OCI-LY1 (cell line): Measurements from ENCODE around the gene TBCD.

ENCODE experiments used
- EZH2 ChIP-seq: fragments of 200-600 bp; sonication (generic), shearing (Covaris generic); IDR thresholded peaks from 2 replicates; pipeline ENCODE4 v1.8.0; 2017; ENCODE audit warnings: borderline replicate concordance, mixed run types, mild to moderate bottlenecking, antibody characterized with exemption, low read length, moderate library complexity, mixed read lengths
- TF ChIP-seq, protein P1 (sequence below): fragments of 200-600 bp; sonication (generic), shearing (Covaris generic); IDR thresholded peaks from 2 replicates; pipeline ENCODE4 v1.5.1; 2017; ENCODE audit warnings: mild to moderate bottlenecking, antibody characterized with exemption, low read length, moderate library complexity, mixed read lengths

DNA sequence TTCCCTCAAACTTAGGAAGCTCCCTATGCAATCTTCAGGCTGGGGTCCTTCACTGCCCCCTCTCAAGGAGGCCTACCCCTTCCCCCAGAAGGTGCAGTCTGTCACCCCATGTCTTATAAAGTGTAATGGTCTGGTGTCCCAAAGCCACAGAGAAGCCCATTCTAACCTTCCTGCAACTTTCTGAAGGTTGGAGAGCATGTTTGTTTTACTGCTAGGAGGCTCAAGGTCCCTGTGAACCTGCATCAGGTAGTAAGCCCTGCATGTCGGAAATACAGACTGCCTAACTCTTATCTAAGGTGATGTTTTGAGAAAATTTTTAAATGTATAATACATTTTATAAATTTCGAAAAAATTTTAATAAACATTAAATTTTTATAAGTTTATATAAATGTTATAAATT is 69.7 kb downstream of the TBCD start:
- no peak for TF ChIP-seq EZH2
- TF ChIP-seq, protein P1, sequence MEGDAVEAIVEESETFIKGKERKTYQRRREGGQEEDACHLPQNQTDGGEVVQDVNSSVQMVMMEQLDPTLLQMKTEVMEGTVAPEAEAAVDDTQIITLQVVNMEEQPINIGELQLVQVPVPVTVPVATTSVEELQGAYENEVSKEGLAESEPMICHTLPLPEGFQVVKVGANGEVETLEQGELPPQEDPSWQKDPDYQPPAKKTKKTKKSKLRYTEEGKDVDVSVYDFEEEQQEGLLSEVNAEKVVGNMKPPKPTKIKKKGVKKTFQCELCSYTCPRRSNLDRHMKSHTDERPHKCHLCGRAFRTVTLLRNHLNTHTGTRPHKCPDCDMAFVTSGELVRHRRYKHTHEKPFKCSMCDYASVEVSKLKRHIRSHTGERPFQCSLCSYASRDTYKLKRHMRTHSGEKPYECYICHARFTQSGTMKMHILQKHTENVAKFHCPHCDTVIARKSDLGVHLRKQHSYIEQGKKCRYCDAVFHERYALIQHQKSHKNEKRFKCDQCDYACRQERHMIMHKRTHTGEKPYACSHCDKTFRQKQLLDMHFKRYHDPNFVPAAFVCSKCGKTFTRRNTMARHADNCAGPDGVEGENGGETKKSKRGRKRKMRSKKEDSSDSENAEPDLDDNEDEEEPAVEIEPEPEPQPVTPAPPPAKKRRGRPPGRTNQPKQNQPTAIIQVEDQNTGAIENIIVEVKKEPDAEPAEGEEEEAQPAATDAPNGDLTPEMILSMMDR, result no peak
